GM18909 (cell line): ENCODE results near the gene IPCEF1.
"Not testable (repeated sequence)": the region's sequence is repeated elsewhere in the genome, so short reads cannot be mapped to it uniquely, and the experiment has no call there.

ENCODE experiments used
- ATAC-seq: cut with Tn5 transposase; IDR thresholded peaks from one replicate; pipeline ENCODE4 v1.9.1; 2021; ENCODE audit warnings: mild to moderate bottlenecking; ENCODE audit not compliant: unreplicated experiment, poor library complexity

The IPCEF1 gene

DNA sequence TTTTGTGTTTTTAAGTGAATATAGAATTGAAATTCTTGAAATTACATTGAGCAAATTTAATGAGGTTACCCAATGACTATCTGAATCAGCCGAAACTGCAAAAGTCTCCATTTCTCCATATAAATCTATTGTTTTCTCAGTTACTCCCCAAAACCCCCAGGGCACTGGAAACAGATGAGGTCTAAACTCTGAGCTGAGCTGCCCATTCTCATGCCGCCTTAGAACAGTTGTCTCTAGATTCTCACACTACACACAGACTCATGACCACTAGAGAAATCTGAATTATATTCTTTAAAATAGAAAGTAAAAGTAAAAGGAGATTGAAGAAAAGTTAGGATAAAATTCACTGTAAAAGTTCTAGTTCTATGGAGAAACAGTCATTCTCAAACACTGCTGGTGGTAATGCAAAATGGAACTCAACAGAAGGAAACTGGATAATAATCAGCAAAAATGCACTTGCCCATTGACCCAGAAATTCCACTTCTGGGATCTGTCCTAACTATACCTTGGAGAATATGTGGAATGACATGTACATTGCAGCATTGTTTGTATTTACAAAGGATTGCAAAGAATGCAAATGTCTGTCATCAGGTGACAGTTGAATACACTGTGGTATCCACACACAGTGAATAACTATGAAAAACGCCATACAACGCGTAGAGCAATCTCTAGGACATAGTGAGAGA lies 125.5 kb downstream of the IPCEF1 start:
- ATAC-seq = no peak

DNA sequence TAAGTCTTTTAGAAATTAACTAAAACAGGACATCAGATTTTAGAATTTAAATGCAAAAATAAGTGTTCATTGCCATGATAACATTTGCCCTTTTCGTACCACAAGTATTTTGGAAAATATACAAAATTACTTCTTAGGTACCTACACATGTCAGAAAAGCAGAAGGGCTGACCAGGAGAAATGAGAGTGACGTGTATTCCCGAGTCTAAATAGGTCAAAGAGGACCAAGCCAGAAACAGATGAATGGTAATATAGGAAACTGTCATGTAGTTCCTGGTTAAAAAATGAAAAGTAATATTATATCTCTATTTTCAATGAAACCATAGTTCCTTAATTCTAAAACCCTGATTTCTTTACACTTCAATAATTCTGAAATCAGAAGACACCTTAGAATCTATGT lies 126.2 kb downstream of the IPCEF1 start:
- ATAC-seq = no peak

DNA sequence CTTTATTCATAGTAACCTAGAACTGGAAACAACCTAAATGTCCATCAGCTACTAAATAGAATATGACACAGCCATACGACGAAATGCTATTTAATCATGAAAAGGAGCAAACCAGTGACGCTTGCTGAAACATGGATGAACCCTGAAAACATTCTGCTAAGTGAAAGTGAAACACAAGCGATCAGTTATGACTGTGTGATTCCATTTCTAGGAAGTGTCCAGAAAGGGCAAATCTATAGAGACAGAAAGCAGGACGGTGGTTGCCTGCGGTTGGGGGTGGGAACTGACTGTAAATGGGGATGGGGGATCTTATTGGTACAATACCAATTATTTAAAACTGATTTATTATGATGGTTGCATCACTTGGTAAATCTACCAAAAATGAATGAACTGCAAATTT lies 126.8 kb downstream of the IPCEF1 start:
- ATAC-seq = peak; percentile 70

DNA sequence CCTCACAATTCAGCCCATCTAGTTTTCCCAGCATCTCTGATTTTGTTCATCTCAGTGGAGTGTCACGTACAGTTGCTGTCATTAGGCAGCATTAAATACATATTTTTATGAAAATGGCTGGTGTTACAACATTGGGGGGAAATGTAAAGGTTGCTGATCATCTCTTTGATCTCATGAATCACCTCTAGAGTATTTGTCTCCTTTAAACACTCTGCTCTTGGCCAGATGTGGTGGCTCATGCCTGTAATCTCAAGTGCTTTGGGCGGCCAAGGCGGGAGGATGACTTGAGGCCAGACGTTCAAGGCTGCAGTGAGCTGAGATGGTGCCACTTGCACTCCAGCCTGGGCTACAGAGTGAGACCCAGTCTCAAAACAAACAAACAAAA lies 128.1 kb downstream of the IPCEF1 start:
- ATAC-seq = no peak

DNA sequence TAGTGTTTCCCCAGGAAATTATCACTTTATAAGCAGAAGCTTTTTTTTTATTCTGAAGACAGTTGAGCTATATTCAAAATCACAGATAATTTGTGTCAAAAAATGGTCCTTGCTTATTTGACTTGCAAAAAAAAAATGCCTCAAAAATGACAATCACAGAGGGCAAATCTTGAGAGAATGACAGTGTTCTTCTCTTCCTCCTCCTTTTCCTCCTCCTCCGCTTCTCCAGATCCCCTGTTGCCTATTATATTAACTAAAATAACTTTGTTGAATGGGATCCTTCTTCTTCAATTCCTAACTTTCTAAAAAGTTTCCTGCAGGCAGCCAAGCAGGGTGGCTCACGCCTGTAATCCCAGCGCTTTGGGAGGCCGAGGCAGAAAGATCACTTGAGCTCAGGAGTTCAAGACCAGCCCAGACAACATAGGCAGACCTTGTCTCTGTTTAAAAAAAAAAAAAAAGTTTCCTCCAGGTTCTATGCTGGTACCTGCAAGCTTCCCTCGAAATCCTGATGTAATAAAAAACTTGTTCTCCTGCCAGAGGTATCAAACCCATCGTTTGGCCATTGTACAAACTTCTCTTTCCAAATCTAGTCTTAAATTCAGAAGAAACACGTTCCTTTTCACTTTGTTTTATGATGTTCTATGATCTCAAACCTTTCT lies 128.6 kb downstream of the IPCEF1 start:
- ATAC-seq = no peak

DNA sequence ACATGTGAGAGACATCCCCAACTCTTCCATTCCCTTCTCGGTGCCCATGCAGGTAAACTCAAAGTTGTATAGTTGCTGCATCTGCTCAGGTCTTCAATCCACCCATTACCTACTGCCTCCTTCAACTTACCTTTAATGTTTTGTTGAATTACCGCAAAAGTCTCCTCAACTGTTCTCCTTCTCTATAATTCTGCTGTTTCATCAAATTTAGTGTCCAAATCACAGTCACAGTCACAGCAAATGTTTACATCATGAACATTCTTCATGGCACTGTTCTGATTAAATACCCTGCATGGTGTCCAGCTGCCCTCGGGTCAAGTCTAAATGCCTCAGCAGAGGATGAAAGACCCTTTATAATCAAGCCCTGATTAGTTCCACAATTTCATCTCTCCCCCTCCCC lies 130.1 kb downstream of the IPCEF1 start:
- no peak for ATAC-seq

DNA sequence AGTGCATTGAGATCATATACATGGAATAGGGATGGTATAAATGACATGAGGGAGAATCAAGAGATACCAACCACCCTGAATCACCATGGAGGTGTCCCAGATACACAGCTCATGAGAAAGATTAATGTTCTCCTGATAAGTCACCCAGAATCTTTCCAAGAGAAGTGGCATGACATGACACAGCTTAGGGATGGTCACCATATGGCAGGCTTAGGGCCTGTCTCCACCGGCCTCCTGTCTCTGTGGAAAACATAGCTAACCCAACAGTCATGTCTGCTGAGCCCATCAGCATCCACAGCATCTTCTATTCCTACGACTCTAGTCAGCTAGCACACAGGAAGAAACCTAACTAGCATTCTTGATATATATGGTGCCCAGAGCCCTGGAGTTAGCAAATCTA lies 133.3 kb downstream of the IPCEF1 start:
- ATAC-seq = no peak

DNA sequence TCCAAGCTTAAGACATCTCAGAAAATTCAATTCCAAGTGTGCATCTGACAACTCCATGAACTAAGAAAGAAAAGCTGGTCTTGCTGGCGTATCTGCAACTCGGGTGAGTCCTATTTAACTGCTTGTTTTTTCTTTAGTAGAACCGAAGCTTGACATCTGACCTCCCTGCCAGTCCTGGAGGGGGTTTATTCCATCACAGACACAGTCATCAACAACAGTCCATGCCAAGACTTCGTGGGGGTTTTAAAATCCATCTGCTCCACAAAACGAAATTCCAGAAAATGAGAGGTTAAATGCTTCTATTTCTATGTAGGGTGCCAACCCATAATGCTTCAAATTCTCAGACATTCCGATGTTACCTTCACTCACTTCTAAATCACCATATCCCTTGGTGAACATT lies 133.9 kb downstream of the IPCEF1 start:
- no peak for ATAC-seq

DNA sequence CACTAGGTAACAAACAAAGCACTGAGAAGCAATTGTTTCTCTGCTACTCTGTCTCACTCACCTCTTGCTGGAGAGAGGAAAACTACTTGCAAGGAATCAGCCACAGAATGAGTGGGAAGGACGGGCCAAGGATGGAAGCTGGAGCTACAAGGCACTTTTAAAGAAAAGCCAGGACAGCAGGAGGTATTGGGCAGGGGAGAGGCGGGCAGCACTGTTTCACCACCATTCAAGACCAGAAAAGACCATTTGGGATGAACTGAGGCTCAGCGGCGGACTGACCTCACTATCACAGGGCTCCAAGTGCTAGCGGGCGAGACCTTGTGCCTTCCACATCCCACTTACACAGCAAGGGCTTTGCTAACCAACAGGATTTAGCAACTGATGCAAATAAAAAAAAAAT lies 137.4 kb downstream of the IPCEF1 start:
- ATAC-seq = no peak

DNA sequence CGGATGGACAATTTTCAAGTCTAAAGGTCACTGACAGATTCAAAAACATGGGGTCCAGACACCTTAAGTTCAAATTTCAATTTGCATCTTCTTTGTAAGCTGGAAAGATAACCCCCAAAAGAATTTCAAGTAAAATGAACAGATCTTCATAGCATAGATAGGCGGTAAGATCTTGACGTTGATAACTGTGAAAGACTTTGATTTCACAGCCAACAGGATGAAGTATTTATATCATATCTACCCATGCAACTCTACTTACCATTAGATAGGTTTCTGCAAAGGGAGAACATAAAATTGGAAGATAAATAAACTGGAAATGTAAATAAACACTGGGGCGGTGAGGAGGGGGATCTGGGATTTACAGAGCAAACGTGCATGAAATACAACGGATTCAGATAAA lies 137.8 kb downstream of the IPCEF1 start:
- ATAC-seq = no peak

DNA sequence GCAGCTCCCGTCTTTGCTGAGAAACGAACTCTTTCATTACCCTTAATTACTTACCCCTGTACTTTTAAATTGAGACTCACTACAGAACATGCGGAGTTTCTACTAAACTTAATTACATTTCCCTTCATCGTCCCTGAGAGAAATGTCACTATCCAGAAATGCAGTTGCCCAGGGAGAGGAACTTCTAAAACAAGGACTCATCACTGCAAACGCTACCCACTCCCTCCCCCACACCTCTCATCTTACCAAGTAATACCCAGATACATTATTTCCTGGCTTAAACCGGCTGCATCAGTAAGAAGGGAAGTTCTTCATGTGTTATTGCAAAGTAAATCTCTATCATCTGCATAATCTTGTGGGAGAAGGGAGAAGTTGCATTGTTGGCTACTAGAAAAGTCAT lies 138.3 kb downstream of the IPCEF1 start:
- ATAC-seq = no peak

DNA sequence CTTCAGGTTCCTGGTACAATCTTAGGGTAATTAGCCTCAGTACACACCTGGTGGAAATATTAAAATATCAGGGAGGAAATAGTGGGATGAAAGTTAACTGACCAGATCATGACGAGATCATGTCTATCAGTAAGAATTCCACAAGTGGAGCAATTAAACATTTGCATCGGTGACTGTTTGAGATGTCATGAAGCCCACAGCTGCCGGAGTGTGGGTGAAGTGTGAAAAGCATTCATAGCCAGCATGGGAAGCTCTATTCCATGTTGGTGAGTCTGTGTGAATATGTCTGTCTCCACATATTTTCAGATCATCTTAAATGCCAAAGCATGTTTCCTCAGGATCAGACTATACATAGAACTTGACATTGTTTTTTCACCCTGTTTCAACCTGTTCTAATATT lies 142.8 kb downstream of the IPCEF1 start:
- no peak for ATAC-seq

DNA sequence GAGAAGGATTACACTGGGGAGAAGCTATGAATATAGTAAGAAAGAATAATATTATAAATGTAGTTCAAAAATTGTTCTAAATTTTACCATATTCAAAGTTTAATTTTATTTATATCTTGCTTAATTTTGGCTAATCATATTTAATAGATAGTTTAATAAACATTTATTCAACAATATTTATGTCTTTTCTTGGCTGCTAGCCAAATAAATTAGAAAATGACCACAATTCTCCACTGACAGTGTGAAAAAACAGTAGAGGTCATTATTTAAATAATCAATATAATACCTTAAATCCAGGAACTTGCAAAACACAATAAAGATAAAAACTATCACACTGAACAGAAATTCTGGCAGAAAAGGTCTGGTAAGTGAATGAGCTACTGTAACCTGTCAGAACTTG lies 145.9 kb downstream of the IPCEF1 start:
- no peak for ATAC-seq

DNA sequence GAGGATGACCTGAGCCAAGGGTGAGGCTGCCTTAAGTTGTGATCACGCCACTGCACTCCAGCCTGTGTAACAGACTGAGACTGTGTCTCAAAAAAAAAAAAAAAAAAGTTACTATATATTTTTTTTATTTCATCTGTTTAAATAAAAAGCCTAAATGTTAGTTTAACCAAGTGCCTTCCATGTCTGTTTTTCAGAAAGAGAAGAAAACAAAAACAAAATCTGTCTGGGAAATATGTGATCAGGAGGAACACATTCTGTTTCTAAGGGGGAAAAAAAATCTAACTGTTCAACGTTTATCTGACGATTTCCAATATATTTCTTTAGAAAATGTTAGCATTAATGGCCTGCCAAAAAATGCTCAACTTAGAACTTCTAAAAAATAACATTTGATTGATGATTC lies 147.0 kb downstream of the IPCEF1 start:
- no peak for ATAC-seq

DNA sequence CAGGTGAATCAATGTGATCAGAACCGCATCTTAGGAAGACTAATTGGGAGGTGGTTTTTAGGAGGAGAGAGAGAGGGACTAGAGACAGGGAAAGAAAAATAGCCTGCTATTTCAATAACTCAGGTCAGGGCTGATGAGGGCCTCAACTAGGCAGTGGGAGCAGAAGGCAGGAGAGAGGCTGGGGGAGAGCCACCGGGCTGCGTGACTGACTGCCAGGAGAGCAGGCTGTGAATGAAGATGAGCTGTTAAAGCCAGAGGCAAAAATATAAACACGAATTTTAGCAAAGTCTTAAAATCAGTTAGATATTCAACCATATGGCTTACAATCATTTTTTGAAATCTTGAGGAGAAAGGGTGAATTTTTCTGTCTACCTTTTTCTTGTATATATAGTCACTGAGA lies 149.6 kb downstream of the IPCEF1 start:
- no peak for ATAC-seq

DNA sequence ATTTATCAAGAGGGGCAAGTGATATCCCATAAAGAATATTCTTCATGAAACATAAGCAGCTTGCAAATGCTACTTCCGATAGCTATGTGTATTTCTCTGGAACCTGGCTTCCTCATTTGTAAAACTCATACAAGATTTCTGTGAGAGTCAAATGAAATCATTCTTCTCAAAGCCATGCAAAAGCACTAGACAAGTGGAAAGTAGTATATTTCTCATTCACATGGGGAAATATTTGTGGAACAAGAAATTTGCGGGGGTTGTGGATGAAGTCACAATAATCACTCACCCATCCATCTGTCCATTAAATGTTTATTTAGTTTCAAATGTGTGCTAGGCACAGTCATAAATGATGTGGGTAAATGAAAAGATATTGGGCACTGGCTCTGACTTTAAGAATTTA lies 150.5 kb downstream of the IPCEF1 start:
- no peak for ATAC-seq

DNA sequence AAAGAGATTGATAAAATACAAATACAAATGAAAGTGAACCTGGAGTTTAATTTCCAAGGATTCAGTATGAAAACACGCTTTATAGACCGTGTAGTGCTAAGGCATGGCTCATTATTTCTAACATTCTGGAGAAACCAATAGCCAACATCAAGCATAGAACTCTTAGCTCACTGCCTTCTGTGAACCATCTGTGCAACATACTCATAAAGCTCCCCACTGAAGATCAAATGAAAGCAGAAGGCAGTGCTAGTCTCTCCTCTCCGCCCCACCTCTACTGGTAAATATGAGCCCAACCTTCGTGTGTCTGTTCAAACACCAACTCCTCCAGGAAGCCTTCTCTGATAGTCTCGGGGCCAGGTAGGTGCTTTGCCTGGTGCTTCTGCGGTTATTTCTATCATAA lies 153.6 kb downstream of the IPCEF1 start:
- no peak for ATAC-seq

DNA sequence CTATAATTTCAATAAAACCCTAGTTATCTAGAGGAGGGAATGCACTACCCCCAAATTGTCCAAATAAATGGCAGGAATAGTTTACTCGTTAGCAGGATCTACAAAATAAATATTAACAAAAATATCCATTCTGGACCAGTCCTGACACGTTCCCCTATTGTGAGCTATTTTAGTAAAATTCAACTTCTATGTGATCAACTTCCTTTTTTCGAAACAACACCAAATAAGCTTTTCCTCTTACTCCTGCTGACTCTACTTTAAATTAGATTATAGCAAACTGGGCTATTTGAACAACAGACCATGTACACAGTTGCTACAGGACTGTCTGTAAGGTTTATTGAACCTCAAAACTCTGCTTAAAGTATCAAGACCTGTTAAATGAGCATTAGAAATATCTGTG lies 154.3 kb downstream of the IPCEF1 start:
- no peak for ATAC-seq

DNA sequence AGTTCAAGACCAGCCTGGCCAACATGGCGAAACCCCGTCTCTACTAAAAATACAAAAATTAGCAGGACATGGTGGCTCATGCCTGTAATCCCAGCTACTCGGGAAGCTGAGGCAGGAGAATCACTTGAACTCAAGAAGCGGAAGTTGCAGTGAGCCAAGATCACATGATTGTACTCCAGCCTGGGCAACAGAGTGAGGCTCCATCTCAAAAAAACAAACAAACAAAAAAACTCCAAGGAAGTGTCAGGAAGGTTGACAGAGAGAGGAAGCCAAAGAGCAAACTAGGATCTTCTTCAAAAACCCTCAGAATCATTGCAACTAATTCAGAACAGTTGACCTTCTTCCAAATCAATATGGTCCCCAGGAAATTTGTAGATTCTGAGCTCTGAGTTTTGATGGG lies 154.9 kb downstream of the IPCEF1 start:
- ATAC-seq = not testable (repeated sequence)

DNA sequence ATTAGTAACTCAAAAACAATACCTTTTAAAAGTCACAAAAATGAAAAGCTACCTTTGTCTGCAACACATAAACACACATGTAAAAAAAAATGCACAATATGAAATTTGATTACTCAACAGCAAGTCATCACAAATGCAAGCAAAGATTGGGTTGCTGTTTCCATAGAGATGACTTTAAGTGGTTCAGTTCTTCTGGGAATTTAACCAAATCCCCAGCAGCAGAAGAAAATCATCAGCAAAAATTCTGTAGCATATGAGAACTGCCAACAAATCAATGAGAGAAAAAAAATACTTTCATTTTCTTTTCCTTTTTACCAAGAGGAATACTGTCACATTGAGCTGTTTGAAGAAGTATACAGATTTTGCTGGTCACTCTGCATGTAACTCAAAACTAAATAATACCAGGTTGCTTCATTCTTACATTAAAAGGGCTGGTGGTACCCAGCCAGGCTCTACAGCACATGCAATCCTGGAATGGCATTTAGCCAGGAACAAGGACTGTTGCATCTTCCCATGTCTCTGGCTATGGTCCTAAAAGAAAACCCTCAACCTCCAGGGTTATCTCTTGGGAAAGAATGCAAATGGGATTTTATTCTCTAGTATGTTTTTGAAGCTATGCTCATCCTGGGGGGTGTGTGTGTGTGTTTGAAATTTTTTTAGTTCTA lies 159.3 kb downstream of the IPCEF1 start:
- ATAC-seq = no peak

DNA sequence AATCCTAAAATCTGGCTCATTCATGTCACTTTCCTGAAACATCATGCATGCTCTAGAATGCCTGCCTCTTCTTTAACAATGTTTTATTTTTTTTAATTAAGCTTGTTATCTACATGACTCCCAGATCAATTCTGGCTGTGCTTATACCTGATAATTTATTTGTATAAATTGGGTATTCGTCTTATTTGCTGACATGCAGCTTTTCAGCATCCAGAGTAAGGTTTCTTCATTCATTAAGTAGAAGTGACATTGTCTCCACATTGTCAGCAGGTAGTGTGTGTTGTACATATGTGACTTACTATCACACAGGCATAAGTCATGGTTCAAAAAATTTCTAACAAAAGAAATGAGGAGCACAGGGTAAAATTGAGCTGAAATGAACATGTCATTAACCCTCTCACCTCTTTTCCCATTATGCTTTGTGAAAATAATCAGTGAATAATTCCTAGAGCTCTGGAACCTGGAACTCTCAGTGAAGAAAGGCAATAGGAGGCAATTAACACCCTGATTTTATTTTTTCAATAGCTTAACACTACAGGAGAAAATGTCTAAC lies 160.2 kb downstream of the IPCEF1 start:
- ATAC-seq = no peak

DNA sequence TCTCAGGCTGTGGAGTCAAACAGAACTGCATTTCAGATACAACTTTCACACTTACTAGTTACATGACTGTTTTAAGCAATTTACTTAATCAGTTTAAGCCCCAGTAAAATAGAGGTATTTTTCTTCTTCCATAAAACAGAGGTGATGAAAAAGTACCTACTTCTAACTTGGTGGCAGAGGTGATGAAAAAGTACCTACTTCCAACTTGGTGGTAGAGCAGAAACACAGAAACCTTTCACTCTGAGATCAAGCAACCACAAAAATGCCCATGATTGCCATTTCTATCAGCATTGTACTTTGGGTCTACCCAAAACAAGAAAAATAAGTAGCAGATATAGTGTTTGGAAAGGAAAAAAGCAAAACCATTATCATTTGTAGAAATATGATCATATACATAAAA lies 168.9 kb downstream of the IPCEF1 start:
- no peak for ATAC-seq
